ENCODE data around the gene PLCH1.

PLCH1 gene

GRCh38 chr3:155780291-155780690 is 35.4 kb upstream of the PLCH1 start:
- no peaks in the 10 kb centered on the region for H3K9me2 ChIP-seq (ENCODE audit: low read depth, low read length)
- TF ChIP-seq CTCF (IDR thresholded peaks at IDR 0.05; ENCODE audit: low read length) (no peak), EZH2 (IDR thresholded peaks at IDR 0.05; ENCODE audit: borderline replicate concordance, low read length) (no peak)
- no peaks in the 10 kb centered on the region for H3F3A ChIP-seq (ENCODE audit: insufficient read depth, low read length)
- no peak overlapping the region for H3K27ac ChIP-seq (ENCODE audit: low read depth, low read length, poor library complexity, severe bottlenecking)
- H3K4me1 ChIP-seq (ENCODE audit: insufficient read depth, low read length, severe bottlenecking): no peaks in the 10 kb centered on the region
- no peaks in the 10 kb centered on the region for H3K79me2 ChIP-seq (ENCODE audit: insufficient read depth, low read length)
- H3K9ac ChIP-seq (ENCODE audit: low read length): no peak overlapping the region
- no peaks in the 10 kb centered on the region for H3K27me3 ChIP-seq (ENCODE audit: insufficient read depth, low read length)
- H3K36me3 ChIP-seq (ENCODE audit: insufficient read depth, low read length): no peaks in the 10 kb centered on the region; the same call in 1 of the 2 replicates
- no peak overlapping the region for H3K4me3 ChIP-seq (ENCODE audit: low read depth, low read length, poor library complexity, severe bottlenecking)
- H4K20me1 ChIP-seq (ENCODE audit: insufficient read depth, low read length): no peaks in the 10 kb centered on the region
- peaks cover 10% of the 10 kb centered on the region for H3K9me3 ChIP-seq (ENCODE audit: low read length)
- H3K4me2 ChIP-seq (ENCODE audit: low read length): no peak overlapping the region
- H2AFZ ChIP-seq (ENCODE audit: low read length): no peak overlapping the region

- Histone ChIP-seq H3K9ac (ENCODE audit: low read length) (no peak overlapping the region), H4K20me1 (ENCODE audit: insufficient read depth, low read length) (no peaks in the 10 kb centered on the region), H3K27ac (ENCODE audit: low read depth, low read length, poor library complexity, severe bottlenecking) (no peak overlapping the region), H3K79me2 (ENCODE audit: insufficient read depth, low read length) (no peaks in the 10 kb centered on the region), H3K27me3 (ENCODE audit: insufficient read depth, low read length) (no peaks in the 10 kb centered on the region), H3F3A (ENCODE audit: insufficient read depth, low read length) (no peaks in the 10 kb centered on the region), H3K4me2 (ENCODE audit: low read length) (no peak overlapping the region), H3K36me3 (ENCODE audit: insufficient read depth, low read length) (no peaks in the 10 kb centered on the region; the same call in 1 of the 2 replicates), H2AFZ (ENCODE audit: low read length) (no peak overlapping the region), H3K9me2 (ENCODE audit: low read depth, low read length) (no peaks in the 10 kb centered on the region), H3K4me3 (ENCODE audit: low read depth, low read length, poor library complexity, severe bottlenecking) (no peak overlapping the region), H3K9me3 (ENCODE audit: low read length) (peaks cover 10% of the 10 kb centered on the region), H3K4me1 (ENCODE audit: insufficient read depth, low read length, severe bottlenecking) (no peaks in the 10 kb centered on the region)
- TF ChIP-seq EZH2 (IDR thresholded peaks at IDR 0.05; ENCODE audit: borderline replicate concordance, low read length) (no peak), CTCF (IDR thresholded peaks at IDR 0.05; ENCODE audit: low read length) (no peak)
These were observed 33.6 kb upstream of the PLCH1 start for GRCh38 chr3:155778462-155778861.

- Histone ChIP-seq H3K9ac (ENCODE audit: low read length) (no peak overlapping the region), H3F3A (ENCODE audit: insufficient read depth, low read length) (no peaks in the 10 kb centered on the region), H3K4me1 (ENCODE audit: insufficient read depth, low read length, severe bottlenecking) (no peaks in the 10 kb centered on the region), H3K4me2 (ENCODE audit: low read length) (no peak overlapping the region), H3K9me3 (ENCODE audit: low read length) (peaks cover 9% of the 10 kb centered on the region; the same call in 1 of the 2 replicates), H3K4me3 (ENCODE audit: low read depth, low read length, poor library complexity, severe bottlenecking) (no peak overlapping the region), H3K27ac (ENCODE audit: low read depth, low read length, poor library complexity, severe bottlenecking) (no peak overlapping the region), H3K79me2 (ENCODE audit: insufficient read depth, low read length) (no peaks in the 10 kb centered on the region), H2AFZ (ENCODE audit: low read length) (no peak overlapping the region), H4K20me1 (ENCODE audit: insufficient read depth, low read length) (no peaks in the 10 kb centered on the region), H3K36me3 (ENCODE audit: insufficient read depth, low read length) (peaks cover 15% of the 10 kb centered on the region), H3K27me3 (ENCODE audit: insufficient read depth, low read length) (no peaks in the 10 kb centered on the region), H3K9me2 (ENCODE audit: low read depth, low read length) (no peaks in the 10 kb centered on the region)
- TF ChIP-seq CTCF (IDR thresholded peaks at IDR 0.05; ENCODE audit: low read length) (no peak), EZH2 (IDR thresholded peaks at IDR 0.05; ENCODE audit: borderline replicate concordance, low read length) (no peak)
These were observed 27.9 kb upstream of the PLCH1 start for GRCh38 chr3:155772801-155773200.
